GM12891 (cell line): ENCODE results near the gene PTGFRN.

ENCODE experiments used
- POLR2A ChIP-seq: IDR thresholded peaks from 2 replicates; pipeline ENCODE4 v1.6.1; 2011; ENCODE audit warnings: low read depth, low read length, control low read depth
- POLR2AphosphoS5 ChIP-seq: IDR thresholded peaks from 2 replicates; pipeline ENCODE4 v1.6.1; 2011; ENCODE audit warnings: low read depth, low read length, control low read depth
- POU2F2 ChIP-seq: IDR thresholded peaks from 2 replicates; pipeline ENCODE4 v1.6.1; 2011; ENCODE audit warnings: low read depth, mild to moderate bottlenecking, control low read depth, low read length, moderate library complexity
- SPI1 ChIP-seq: IDR thresholded peaks from 2 replicates; pipeline ENCODE4 v1.6.1; 2011; ENCODE audit warnings: low read depth, low read length, control low read depth
- TAF1 ChIP-seq: IDR thresholded peaks from 2 replicates; pipeline ENCODE4 v1.6.1; 2011; ENCODE audit warnings: low read depth, low read length, control low read depth

DNA sequence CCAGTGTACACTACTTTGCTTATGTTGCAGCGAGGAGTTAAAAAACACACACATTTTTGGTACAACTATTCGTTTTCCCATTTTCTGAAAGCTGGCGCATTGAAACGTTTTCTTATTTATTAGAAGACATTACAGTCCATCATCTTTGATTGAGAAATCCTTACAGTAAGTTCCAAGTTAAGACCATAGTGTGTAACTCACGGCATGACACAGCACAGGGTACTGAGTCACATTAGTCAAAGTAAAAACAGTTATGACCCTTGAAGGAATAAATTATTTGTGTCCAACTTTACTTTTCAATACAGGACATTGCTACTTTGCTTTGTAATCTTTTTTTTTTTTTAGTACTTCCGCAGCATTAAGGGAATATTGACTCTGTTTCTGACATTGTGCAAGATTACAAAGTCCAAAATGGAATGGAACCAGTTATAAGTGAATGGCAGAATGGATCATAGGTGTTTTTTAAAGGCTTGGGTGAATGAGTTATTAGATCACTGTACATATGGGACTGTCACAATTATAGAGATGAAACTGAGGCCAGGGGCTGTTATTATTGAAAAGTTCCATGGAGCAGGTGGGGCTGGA, 11.7 kb downstream of the PTGFRN start:
- TF ChIP-seq POLR2AphosphoS5, result no peak
- no peak for TF ChIP-seq TAF1
- TF ChIP-seq POLR2A, result no peak
- TF ChIP-seq POU2F2, result no peak
- TF ChIP-seq SPI1, result no peak
